Body of pancreas (tissue), 4 donors: ENCODE results near the gene BMP7. TPM values are rescaled to one million over a fixed set of nuclear protein-coding genes. Genes with fewer than 3 reads are reported as not detected.

Source experiments
- ATAC-seq: fragments of 150-250 bp; one replicate; pipeline ENCODE4 v1.9.1; 2016
- DNase-seq, 4 donors: peaks; one replicate each; pipeline ENCODE4 v3.0.0-alpha.2; 2019
- H3K27ac ChIP-seq, 4 donors: fragments of 200-600 bp; sonication (generic); 1 replicate in 3 of 4; 2 replicates in 1 of 4; pipeline versions ENCODE4 v1.5.1 to v1.6.1; 2016 to 2019; ENCODE audit warnings: mild to moderate bottlenecking in 1 of 4, mixed read lengths in 1 of 4, moderate library complexity in 1 of 4
- H3K27me3 ChIP-seq, 2 donors: fragments of 200-600 bp; sonication (generic); one replicate each; pipeline ENCODE4 v1.6.0; 2016; ENCODE audit warnings: mild to moderate bottlenecking in 1 of 2
- H3K36me3 ChIP-seq, 2 donors: fragments of 200-600 bp; sonication (generic); replicated peaks in 1 of 2; 2 replicates each; pipeline ENCODE4 v1.5.1; 2016; ENCODE audit warnings: low read depth in 2 of 2; ENCODE audit not compliant: insufficient read depth in 1 of 2
- H3K4me1 ChIP-seq: fragments of 200-600 bp; sonication (generic); one replicate; pipeline ENCODE4 v1.6.0; 2016
- H3K4me3 ChIP-seq, 2 donors: fragments of 200-600 bp; sonication (generic); 1 replicate in 1 of 2; 2 replicates in 1 of 2; pipeline ENCODE4 v1.5.1; 2016 to 2019
- H3K9me3 ChIP-seq, 3 donors: fragments of 200-600 bp; sonication (generic); 1 replicate in 2 of 3; 2 replicates in 1 of 3; pipeline ENCODE4 v1.5.1; 2016
- POLR2A ChIP-seq, 3 donors: fragments of 450-650 bp; IDR thresholded peaks; one replicate each; pipeline ENCODE4 v1.6.1; 2016; ENCODE audit warnings: antibody characterized with exemption in 3 of 3, mild to moderate bottlenecking in 2 of 3
- WGBS, 2 donors: methylation state at CpG; one replicate each; pipeline ENCODE4 v1.1.5; 2017; 5-methylcytosine and 5-hydroxymethylcytosine counted together
- intact Hi-C: fragments of 100-400 bp; cut with DNase I; formaldehyde crosslinking; loops from one replicate; pipeline ENCODE4 v1.15.1; 2023
- total RNA-seq, 2 donors: library from RNA; depleted of rRNA; stranded (reverse); fragments of >200 nt; gene quantifications; one replicate each; pipeline ENCODE4 v1.1.0, GENCODE V29; 2016
- TF ChIP-seq, protein P1 (sequence below), 7 experiments: fragments of 450-650 bp in 4 of 7; fragments of 200-600 bp in 3 of 7; sonication (generic) in 3 of 7; IDR thresholded peaks; one replicate each; pipeline ENCODE4 v1.5.1; 2016 to 2019; ENCODE audit warnings: antibody characterized with exemption in 7 of 7

Gene BMP7
- total RNA-seq, 2 donors from 2014 or later: 4.2 TPM; not detected in 1

DNA sequence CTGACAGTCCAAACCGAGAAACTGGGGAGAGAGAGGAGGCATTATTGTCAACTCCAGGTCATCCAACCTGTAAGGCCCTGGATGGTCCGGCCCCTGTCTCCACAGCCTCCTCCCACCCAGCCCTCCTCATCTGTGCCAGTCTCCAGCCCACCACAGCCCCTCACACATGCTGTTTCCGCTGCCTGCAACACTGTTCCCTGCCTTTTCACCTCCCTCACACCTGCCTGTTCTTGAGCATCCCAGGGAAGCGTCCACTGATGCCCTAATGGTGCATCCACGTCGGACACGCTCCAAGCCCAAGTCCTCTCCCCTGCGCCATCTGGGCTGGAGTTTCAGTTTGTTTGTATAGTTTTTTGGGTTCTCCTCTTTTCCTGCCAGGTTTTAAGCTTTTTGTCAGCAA is 52.0 kb downstream of the BMP7 start:
- Histone ChIP-seq H3K27ac (no peak overlapping the region), H3K4me1 (peaks cover 21% of the 10 kb centered on the region), H3K9me3 (no peaks in the 10 kb centered on the region), H3K36me3 (no peaks in the 10 kb centered on the region), H3K4me3 (no peak overlapping the region), H3K27me3 (no peaks in the 10 kb centered on the region)
- ATAC-seq: no peak
- intact Hi-C loops: no loop called here
- WGBS, 2 donors: 88 to 92% methylated on average over 7 to 8 of the region's 8 CpGs
- no peak for DNase-seq
- TF ChIP-seq, protein P1, sequence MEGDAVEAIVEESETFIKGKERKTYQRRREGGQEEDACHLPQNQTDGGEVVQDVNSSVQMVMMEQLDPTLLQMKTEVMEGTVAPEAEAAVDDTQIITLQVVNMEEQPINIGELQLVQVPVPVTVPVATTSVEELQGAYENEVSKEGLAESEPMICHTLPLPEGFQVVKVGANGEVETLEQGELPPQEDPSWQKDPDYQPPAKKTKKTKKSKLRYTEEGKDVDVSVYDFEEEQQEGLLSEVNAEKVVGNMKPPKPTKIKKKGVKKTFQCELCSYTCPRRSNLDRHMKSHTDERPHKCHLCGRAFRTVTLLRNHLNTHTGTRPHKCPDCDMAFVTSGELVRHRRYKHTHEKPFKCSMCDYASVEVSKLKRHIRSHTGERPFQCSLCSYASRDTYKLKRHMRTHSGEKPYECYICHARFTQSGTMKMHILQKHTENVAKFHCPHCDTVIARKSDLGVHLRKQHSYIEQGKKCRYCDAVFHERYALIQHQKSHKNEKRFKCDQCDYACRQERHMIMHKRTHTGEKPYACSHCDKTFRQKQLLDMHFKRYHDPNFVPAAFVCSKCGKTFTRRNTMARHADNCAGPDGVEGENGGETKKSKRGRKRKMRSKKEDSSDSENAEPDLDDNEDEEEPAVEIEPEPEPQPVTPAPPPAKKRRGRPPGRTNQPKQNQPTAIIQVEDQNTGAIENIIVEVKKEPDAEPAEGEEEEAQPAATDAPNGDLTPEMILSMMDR (IDR thresholded peaks at IDR 0.05): no peak
- no peak for TF ChIP-seq POLR2A (IDR thresholded peaks at IDR 0.05)

DNA sequence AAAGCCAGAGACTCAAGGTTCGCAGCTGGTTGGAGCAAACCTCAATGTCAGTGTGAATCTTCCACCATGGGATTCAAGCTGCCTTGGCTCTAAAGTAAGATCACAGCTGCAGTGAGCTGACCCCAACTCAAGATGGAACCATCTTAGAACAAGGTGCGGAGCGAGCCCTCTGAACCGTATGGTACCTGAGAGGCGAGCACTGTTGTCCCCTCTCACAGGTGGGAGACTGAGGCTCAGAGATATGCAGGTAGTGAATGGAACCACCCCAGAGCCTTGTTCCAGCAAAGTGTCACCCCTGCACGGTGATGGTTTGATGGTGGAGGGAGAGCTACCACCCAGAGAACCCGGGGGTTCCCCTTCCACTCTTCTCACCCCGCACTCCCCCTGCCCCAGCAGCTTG is 52.5 kb downstream of the BMP7 start:
- no peak for DNase-seq
- intact Hi-C loops: no loop called here
- Histone ChIP-seq H3K4me1 (peaks cover 22% of the 10 kb centered on the region), H3K27ac (no peak overlapping the region), H3K36me3 (no peaks in the 10 kb centered on the region), H3K4me3 (no peak overlapping the region), H3K27me3 (no peaks in the 10 kb centered on the region), H3K9me3 (no peaks in the 10 kb centered on the region)
- ATAC-seq: no peak
- TF ChIP-seq, protein P1 (IDR thresholded peaks at IDR 0.05): no peak
- TF ChIP-seq POLR2A (IDR thresholded peaks at IDR 0.05): no peak
- 90 to 94% methylated on average over 1 to 8 of the region's 8 CpGs for WGBS, 2 donors

DNA sequence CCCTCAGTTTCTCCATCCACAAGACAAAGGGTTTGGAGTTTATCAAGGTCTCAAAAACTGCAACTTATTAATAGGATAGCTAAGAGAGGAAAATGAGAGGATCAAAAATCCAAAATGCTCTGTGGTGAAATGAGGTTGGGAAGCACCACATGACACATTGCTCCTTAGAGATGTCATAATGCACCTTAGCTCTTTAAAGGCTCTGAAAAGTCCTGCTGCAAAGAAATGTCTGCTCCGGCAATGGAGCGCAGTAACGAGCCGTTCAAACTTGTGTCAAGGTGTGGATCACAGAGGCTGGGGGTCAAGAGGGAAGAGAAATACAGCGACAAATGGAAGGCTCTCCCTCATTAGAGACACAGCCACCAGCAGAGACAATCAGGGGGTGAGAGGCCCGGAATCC is 53.1 kb downstream of the BMP7 start:
- 95 to 97% methylated on average over 6 of the region's 6 CpGs for WGBS, 2 donors

DNA sequence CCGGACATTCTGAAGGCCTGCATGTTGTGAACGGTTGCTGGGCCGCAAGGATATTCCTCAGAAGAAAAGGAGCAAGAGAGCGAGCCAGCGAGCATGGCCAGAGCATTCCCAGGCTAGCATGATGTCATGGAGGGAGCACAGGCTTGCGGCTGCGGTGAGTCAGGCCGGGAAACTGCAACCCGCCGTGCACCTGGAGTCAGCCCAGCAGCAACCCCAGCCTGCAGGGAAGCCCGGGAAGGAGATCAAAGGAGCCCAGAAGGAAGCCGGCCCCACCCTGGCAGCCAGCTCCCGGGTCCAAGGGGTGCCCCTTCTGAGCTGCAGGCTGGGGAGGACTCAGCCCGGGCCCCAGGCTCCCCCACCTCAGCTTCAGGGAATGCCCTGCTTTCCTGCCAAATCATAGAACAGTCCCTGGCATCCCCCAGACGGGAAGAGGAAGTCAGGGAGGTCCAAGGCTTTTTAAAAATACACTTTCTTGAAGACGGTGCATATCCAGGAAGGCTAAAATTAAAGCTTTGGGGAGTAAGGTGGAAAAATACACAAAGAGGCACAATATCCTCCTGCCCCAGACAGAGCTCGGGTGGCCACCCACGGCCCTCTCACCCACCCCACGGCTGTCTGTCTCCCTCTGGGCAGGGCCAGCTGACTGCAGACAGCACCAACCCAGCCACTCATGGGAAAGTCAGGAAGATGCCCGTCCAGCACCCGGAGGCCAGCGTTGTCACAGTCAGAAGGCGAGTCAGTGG is 53.7 kb downstream of the BMP7 start:
- Histone ChIP-seq H3K4me1 (peaks cover 22% of the 10 kb centered on the region), H3K36me3 (no peaks in the 10 kb centered on the region), H3K27ac (peak overlapping the region in 2 of 4 donors; percentile 51 to 73), H3K9me3 (no peaks in the 10 kb centered on the region), H3K27me3 (no peaks in the 10 kb centered on the region), H3K4me3 (no peak overlapping the region)
- TF ChIP-seq, protein P1 (IDR thresholded peaks at IDR 0.05): no peak
- no peak for TF ChIP-seq POLR2A (IDR thresholded peaks at IDR 0.05)
- ATAC-seq (peak; percentile 81), DNase-seq (peak; percentile 64 to 93 (median 80))
- 35 to 46% methylated on average over 19 to 23 of the region's 23 CpGs for WGBS, 2 donors
- intact Hi-C loops: no loop called here

More for the DNA sequence above, 53.1 kb downstream of the BMP7 start:
- no peak for DNase-seq
- ATAC-seq: no peak
- H3K27ac ChIP-seq: peak overlapping the region in 1 of 4 donors; percentile 73
- TF ChIP-seq, protein P1 (IDR thresholded peaks at IDR 0.05): no peak
- TF ChIP-seq POLR2A (IDR thresholded peaks at IDR 0.05): no peak
- H3K4me1 ChIP-seq: peaks cover 22% of the 10 kb centered on the region
- intact Hi-C loops: no loop called here
- no peak overlapping the region for H3K4me3 ChIP-seq
- no peaks in the 10 kb centered on the region for H3K9me3 ChIP-seq
- no peaks in the 10 kb centered on the region for H3K36me3 ChIP-seq
- no peaks in the 10 kb centered on the region for H3K27me3 ChIP-seq
